Stimulated activated CD8-positive, alpha-beta memory T cell treated with anti-CD3 and anti-CD28 coated beads, Interleukin-7, amount 100 ng/mL, for 24 hours (primary cell): Measurements from ENCODE around the gene MORN5.
"Not testable (repeated sequence)": the region's sequence is repeated elsewhere in the genome, so short reads cannot be mapped to it uniquely, and the experiment has no call there.

Experiments used
- DNase-seq: peaks from one replicate; pipeline ENCODE4 v3.0.0-alpha.2; 2020; ENCODE audit warnings: low read depth

Gene MORN5

DNA sequence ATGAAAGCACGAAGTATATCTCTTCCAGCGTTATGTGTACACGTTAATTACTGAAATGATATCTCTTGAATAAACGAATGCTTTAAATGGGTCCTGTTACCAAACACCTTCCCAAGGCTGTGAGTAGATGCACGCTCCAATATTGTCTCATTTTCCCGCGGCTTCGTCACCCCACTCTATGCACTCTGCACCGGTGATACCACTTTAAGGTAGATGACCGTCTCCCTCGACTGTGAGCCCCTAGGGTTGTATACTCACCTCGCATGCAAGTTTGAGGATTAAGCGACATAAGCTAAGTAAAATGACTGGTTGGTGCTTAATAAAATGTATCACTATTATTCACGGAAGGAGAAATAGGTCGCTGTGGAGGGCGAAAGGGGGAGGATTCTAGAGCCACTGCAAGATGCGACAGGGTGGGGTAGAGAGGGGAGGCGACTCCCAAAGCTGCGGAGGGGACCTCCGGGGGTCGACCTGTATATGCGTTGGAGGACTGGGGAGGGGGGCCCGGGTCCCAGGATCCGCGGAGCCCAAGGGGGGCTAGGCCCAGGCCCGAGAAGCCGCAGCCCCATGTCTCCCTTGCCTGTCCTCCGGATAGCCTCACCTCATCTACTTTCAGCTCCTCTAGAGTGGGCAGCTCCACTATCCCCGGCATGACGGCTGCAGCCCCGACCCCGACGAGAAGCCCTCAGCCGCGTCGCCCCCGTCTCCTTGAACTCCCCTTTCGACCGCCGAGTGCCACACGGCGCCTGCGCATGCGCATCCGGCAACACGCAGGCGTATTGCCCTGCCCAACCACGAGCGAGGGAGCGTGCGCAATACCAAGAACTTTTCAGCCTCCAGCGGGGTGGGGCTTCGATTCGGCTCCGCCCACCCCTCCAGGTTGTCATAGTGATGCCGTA lies at the start of gene MORN5, which contains the start of gene NDUFA8:
MORN5 (plus strand) TSS at position 883 of the 899 bp plus-strand sequence. CDS start 65 bp downstream, outside the sequence.
NDUFA8 (minus strand) TSS at position 754 of the 899 bp plus-strand sequence; CDS start at position 652, 102 bp downstream.
- DNase-seq: peak; percentile 91

DNA sequence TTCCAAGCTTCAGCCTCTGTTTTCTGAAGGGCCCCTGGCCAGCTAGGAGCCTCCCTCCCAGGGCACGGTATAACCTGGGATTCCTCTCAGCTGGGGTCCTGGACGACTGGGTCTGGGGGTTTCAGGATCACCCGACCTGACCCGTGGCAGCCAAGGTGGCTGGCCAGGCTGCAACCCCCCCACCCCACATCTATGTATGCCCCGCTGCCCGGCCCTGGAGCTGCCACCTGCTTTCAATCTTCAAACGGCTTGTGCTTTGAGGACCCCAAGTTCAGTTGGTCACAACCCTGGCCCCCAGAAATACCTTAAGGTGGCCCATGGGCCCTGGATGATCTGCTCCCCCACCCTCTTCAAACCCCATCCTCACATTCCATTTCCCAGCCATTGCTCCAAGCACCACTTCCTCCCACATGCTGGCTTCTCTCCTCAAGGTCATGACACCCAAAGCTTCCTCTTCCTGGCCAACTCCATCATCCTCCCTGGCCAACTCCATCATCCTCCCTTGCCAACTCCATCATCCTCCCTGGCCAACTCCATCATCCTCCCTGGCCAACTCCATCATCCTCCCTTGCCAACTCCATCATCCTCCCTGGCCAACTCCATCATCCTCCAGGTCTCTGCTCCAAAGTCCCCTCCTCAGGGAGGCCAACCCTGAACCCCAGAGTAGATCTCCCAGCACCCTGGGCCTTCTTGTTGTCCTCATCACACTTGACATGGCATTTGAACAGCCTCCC lies 49.4 kb upstream of the MORN5 start:
- no peak for DNase-seq

DNA sequence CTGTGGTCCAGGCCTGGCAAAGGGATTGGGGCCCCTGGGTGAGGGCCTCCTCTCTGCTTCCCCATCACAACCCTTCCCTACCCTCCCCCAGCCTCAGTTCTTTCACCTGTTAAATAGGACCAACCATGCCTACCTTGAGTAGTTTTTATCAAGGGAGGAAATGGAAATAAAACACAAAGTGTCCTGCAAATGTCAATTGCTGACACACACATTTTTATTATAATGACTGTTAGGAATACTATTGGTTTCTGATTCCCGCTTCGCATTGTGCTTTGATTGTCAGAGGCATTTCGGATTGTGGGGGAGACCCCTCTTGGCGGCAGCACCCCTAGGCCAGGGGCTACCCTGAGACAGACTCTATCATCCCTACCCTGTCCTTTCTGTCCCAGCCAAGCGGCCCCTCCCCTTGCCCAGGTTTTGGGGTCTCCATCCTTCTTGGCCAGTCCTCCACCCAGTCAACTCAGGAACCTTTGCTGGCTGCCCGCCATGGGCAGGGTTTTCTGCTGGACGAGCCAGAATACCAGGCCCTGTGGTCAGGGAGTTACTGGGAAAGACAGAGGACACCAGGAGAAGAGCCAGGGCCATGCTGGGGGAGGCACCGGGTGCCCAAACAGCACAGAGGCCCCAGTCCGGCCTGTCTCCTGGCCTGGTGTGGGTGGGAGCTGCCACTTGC lies 48.2 kb upstream of the MORN5 start:
- no peak for DNase-seq

DNA sequence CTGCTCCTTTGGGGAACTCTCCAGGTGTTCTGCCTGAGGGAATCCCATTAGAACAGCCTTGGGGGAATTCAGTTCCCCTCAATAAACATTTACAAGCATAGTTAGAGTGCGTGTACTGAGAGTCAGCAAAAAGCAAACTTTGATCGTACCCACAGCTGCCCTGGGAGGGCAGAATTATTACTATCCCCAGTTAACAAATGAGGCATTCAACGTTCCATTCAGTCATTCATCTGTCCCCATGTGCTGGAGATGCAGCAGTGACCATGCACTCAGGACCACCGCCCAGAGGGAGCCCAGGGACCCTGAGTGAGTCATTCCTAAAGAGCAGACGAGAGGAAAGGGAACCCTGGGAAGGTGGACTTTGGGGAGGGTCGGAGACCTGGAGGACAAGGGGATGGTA lies 47.5 kb upstream of the MORN5 start:
- no peak for DNase-seq

DNA sequence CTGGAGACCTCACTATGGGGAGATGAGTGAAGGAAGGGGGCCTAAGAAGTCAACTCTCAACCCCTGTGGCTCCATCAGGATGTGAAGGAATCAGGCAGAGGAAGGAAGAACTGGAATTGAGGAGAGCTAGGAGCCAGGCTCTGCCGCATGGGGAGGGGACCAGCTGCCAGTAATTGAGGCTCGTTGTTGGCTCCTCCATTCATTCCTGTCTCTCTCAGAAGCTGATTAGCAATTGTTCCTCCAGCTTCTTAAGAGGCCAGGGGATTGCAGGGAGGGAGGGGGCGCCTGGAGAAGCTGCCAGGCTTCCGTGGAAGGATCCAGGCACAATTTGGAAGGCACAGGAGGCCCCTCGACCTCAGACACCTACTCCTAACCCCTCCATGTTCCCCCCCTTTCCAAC lies 46.1 kb upstream of the MORN5 start:
- DNase-seq: no peak

DNA sequence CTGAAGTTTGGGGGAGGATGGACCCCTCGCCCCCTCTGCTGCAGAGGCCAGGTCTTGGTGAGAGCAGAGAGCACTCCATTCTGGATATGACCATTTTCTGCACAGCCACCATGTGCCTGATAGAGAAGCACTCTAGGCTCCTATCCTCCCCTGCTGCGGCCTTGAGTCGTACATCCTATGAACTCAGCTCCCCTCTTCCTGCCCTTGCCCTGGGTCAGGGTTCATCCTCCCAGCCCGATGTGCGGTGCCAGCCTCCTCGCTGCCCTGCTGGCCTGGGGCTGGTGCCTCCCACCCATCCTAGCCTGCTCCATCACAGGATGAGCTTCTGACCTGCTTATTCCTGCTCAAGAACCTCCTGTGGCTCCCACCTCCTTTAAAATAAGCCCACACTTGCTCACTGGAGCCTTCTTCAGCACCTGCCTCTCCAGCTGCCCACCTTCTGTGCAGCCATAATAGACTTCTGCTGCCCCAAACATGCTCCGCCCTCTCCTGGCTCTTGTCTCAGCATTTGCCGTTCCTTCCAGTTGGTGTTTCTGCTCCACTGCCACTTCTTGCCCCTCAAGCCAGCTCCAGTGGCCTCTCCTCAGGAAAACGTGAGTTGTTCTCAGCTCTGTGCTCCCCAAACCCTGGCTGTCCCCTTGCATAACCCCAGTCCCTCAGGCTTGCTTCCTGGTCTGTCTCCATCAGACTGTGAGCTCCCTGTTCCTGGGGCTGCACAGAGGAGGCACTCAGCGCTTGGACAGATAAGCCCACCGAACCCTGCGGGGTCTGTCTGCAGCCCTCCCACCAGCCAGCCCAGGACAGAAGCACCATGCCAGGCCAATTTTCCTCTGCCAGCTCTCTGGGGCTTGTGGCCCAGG lies 44.3 kb upstream of the MORN5 start:
- DNase-seq: no peak

DNA sequence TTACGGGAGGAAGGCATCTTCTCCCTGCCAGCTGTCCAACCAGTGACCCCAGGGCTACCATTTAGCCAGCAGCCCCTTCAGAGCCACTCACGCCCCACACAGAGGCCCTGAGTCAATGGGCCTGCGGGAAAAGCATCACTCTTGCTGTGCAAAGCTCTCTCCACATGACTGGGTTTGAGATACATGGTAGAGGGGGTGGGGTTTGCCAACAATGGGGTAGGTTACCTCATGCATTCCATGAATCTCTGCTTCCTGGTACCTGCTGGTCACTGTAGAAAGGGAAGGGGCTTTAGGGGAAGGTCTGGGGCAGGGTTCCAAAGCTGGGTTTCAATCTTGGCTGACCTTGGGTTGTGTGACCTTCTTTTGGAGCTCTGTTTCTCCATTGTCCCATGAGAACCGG lies 43.7 kb upstream of the MORN5 start:
- no peak for DNase-seq

DNA sequence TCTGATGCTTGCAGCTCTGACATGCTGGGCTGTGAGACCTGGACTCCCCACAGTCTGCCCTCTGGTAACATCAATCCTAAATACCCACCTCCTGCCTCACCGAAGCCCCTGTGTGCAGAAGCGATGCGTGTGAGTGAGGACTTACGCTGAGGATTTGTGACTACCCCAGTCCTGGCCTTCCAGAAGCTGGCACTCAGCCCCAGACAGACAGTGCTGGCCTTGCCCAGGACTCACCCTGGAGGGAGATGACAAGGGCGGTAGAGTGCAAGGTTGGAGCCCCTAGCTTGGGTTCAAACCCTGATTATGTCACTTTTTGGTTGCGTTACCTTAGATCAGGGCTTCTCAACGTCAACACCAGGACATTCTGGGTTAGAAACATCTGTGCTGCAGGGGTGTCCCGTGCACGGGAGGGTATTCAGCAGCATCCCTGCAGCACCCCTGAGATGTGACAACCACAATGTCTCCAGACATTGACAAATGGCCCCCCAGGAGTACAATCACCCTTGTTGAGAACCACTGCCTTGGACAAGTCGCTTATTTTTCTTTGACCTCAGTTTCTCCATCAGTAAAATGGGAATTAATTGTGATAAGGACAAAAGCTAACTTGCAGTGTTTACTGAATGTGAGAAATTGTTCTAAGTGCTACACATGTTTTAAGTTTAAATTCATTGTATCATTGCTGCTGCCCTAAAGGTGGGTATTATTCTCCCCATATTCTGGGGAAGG lies 43.1 kb upstream of the MORN5 start:
- no peak for DNase-seq

DNA sequence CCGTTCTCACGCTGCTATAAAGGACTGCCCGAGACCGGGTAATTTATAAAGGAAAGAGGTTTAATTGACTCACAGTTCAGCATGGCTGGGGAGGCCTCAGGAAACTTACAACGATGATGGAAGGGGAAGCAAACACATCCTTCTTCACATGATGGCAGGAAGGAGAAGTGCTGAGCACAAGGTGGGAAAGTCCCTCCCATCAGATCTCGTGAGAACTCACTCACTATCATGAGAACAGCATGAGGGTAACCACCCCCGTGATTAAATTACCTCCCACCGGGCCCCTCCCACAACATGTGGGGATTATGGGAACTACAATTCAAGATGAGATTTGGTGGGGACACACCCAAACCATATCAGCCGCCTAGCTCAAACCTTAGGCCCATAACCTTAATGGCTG lies 42.5 kb upstream of the MORN5 start:
- not testable (repeated sequence) for DNase-seq

DNA sequence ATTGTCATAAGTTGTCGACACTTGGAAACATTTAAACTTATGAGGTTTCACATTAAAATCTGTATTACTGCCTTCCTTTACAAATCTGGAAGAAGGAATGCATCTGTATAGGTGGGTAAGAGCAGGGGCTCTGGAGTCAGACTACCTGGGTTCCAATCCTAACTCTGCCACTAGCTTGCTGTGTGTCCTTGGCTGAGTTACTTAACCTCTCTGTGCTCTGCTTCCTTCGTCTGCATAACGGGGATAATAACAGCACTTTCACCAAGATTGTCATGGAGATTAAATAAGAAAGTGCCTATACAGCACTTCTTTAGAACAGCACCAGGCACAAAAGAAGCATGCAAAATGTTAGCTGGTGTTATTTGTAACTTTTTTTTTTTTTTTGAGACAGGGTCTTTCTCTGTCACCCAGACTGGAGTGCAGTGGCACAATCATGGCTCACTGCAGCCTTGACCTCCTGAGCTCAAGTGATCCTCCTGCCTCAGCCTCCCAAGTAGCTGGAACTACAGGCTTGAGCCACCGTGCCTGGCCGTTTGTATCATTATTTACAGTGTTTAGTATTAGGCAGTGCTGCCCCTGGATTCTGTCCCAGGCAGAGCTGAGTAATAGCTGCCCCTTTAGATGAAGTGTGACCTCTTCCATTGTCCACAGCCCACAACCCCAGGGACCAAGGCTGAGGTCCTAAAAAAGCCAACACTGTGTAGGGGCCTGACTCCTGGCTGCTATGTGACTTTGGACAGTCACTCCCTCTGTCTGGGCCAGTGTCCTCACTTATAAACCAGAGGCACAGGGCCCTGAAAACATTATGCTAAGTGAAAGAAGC lies 41.2 kb upstream of the MORN5 start:
- DNase-seq: no peak

DNA sequence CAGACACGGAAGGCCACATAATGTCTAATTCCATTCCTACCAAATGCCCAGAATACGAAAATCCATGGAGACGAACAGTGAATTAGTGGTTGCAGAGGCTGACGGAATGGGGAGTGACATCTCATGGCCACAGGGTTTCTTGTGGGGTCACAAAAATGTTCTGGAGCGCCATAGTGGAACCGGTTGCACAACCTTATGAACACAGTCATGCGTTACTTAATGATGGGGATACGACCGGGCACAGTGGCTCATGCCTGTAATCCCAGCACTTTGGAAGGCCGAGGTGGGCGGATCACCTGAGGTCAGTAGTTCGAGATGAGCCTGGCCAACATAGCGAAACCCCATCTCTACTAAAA lies 40.6 kb upstream of the MORN5 start:
- no peak for DNase-seq

DNA sequence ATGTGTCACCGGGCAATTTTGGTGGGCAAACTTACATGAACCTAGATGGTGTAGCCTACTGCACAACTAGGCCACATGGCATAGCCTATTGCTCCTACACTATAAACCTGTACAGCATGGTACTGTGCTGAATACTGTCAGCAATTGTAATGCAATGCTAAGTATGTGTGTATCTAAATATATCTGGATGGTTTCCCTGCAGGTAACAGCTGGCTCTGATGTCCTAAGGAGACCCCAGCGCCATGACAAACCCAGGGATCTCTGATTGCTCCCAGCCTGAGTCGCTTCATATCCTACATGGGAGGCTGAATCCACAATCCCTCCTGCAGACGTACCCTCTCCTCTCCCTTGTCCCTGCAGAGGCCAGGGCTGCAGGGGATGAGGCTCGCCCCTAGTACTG lies 40.0 kb upstream of the MORN5 start:
- DNase-seq: no peak

DNA sequence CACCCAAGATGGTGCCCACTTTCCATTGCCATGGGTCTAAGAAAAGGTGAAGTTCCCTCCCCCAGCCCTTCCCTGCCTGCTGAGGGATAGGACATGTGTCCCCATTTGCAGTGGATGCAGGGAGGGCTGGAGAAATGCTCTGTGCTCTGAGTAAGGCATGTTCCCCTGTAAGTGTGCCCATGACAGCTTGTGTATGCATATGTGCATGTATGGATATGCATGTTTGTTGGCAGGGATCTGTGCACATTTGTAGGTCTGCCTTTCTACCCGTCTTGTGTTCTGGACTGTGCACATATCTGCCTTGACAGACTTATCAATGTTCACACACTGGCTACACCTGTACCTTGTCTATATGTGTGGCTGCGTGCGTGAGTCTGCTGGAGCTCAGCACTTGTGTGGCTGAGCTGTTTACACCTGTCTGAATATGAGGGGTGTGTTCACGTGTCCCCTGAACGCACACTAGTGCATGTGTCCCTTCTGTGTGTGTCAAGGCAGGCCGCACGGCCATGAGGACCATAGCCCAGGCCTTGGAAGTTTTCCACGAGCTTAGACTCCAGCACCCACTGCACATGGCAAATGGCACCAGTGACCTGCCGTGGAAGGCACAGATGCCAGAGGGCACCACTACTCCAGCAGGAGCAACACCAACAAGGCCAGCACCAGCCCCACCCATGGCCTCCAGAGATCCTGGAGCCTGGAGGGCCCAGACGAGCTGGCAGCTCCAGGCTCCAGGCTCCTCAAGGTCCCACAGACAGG lies 39.2 kb upstream of the MORN5 start:
- DNase-seq: no peak

DNA sequence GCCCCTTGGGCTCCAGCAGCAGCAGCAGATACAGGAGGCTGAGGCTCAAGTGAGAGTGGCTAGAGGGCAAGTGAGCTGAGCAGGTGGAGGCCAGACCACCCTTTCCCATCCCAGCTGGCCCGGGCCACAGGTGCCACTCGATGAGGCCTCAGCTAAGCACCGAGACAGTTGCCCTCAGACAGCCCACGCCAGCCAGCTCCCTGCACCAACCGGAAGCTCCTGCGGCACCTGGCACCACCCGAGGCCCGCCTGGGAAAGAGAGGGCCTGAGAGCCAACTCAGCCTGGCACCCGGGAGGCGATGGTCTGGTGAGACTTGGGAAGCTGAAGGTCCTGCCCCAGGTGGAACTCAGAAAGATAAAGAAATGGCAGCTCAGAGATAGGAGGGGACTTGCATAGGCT lies 38.3 kb upstream of the MORN5 start:
- no peak for DNase-seq

DNA sequence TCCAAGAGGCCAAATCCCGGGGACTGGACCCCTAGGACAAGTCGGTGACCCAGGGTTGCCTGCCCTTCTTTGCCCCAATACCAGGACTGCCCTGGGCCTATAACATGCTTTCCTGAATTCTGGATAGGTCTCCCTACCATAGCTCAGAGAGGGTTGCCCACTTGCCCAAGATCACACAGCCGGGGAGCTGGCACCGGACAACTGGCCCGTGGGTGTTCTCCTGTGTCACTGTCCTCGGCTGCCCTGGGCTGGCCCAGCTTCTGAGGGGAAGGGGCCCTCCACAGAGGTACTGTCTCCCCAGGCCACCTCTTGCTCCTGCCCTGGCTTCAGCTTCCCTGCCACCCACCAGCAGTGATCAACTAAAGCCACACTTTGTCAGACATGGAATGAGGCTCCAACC lies 37.8 kb upstream of the MORN5 start:
- DNase-seq: no peak

DNA sequence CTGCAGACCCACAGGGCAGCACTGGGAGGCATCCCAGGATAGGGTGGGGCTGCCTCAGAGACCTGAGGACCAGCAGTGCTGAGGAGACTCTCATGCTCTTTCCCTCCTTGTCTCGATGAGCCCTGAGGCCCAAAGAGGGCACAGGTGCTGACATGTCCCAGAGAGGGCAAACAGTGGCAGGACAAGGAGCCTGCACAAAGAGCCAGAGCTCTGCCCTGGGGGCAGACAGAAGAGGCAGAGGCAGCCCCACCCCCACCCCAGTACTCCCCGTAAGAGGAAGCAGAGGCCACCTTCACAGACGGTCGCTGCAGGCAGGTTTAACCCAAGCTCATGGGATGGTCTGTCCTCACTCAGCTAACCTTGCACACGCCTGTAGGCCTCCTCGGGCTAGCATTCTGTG lies 37.2 kb upstream of the MORN5 start:
- DNase-seq: no peak

DNA sequence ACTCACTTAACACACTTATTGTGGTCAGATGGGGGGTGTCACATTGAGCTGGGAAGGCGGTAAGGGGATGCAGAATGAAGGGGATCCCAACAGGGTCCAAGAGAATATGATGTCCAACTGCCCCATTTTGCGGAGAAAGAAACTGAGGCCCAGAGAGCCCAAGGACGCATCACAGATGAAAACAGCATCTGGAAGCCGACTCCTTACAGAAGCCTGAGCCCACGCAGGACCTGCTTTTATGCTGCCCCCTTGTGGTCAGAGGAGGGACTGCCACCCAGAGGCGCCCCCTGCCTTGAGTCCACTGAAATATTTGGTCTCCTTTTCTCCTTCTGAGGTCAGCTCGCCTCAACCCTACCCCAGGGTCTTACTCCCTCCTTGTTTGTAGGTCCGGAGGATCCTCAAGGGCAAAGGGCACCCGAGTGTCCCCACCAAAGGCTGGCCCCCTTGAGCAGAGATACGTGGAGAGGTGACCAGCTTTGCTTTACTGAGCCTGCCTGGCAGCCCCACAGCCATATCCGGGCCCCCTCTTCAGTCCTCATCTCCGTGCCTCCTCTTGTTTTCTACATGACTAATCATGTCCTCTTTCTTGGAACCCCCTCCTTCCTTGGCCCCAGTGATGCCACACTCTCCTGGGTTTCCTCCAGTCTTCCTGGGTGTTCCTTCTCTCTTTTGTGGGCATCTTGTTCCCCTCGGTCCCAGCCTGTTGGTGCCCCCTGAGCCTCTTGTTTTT lies 36.6 kb upstream of the MORN5 start:
- peak; percentile 57 for DNase-seq

DNA sequence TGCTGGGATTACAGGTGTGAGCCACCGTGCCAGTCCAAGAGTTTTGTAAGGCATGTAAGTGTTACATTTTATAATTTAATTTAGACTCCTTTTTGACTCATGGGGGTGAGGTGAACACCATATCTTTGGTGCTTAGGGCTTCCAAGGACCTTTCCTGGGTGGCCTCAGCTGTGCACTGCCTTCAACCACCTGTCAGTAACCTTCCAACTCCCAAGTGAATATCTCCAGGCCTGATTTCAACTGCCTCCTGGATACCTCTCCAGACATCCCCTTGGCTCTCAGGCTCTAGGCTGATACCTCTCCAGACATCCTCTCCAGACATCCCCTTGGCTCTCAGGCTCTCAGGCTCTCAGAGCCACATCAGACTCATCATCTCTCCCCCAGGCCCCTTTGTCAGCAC lies 35.7 kb upstream of the MORN5 start:
- DNase-seq: no peak

DNA sequence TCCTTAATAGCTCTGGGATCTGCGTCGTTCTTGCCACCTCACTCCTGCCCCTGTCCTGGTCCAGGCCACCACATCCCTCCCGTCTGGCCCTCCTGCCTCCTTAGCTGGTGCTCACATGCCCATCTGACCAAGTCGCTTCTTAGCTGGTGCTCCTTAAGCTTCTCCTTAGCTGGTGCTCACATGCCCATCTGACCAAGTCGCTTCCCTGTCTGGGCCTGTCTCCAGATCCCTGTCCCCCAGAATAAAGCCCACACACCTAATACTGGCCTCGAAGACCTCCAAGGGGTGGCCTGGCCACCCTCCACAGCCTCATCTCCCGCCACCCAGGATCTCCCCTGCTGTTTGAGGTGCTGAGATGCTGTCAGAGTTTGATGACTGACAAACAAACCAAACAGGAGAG lies 35.2 kb upstream of the MORN5 start:
- no peak for DNase-seq
